Ovary (tissue), 9 donors: ENCODE results near the gene DCTN1. TPM values are rescaled to one million over a fixed set of nuclear protein-coding genes. Genes with fewer than 3 reads are reported as not detected.

Experiments used
- DNase-seq, 5 donors: peaks; one replicate each; pipeline ENCODE4 v3.0.0-alpha.2; 2019 to 2020
- H3K27ac ChIP-seq, 2 donors: fragments of 200-600 bp; one replicate each; pipeline versions ENCODE4 v1.5.1 to v1.8.0; 2019 to 2022
- H3K27me3 ChIP-seq: fragments of 200-600 bp; one replicate; pipeline ENCODE4 v1.8.0; 2022
- H3K36me3 ChIP-seq: fragments of 200-600 bp; sonication (generic); one replicate; pipeline ENCODE4 v1.5.1; 2019
- H3K4me1 ChIP-seq: one replicate; pipeline ENCODE4 v1.8.1; 2013; ENCODE audit warnings: mild to moderate bottlenecking, moderate library complexity; ENCODE audit not compliant: insufficient read depth
- H3K4me3 ChIP-seq: fragments of 200-600 bp; sonication (generic); one replicate; pipeline ENCODE4 v1.5.1; 2017
- H3K9me3 ChIP-seq, 2 donors: fragments of 200-600 bp in 1 of 2; sonication (generic) in 1 of 2; one replicate each; pipeline versions ENCODE4 v1.5.1 to v1.8.1; 2013 to 2019; ENCODE audit warnings: mild to moderate bottlenecking in 1 of 2, moderate library complexity in 1 of 2
- CTCF ChIP-seq, 3 donors: fragments of 450-650 bp in 2 of 3; fragments of 200-600 bp in 1 of 3; IDR thresholded peaks; one replicate each; pipeline versions ENCODE4 v1.5.1 to v1.8.0; 2016 to 2022; ENCODE audit warnings: antibody characterized with exemption in 3 of 3, mild to moderate bottlenecking in 1 of 3
- EP300 ChIP-seq: sonication (generic); formaldehyde crosslinking; IDR thresholded peaks from one replicate; pipeline ENCODE4 v1.6.1; 2017; ENCODE audit warnings: antibody characterized with exemption
- POLR2A ChIP-seq: fragments of 450-650 bp; IDR thresholded peaks from one replicate; pipeline ENCODE4 v1.6.1; 2017; ENCODE audit warnings: antibody characterized with exemption, mild to moderate bottlenecking, moderate library complexity
- WGBS, 3 donors: extraction: QIAGEN DNeasy Blood & Tissue Kit in 1 of 3; methylation state at CpG; one replicate each; pipeline versions ENCODE4 v1.1.5 to v1.1.7; 2013 to 2017; 5-methylcytosine and 5-hydroxymethylcytosine counted together
- intact Hi-C, 4 donors: fragments of 100-400 bp; cut with DNase I; formaldehyde crosslinking; loops; one replicate each; pipeline versions ENCODE4 v1.11.0 to v1.15.1; 2022 to 2023
- polyA plus RNA-seq, 2 donors: library from polyadenylated mRNA; stranded (reverse); fragments of 200-250 nt in 1 of 2; fragments of 350-450 nt in 1 of 2; fragmentation: Illumina TruSeq in 1 of 2; extraction: RNeasy Lipid Tissue Mini Kit (QIAGEN cat#74804) in 1 of 2; gene quantifications; one replicate each; pipeline ENCODE4 v1.2.3, GENCODE V29; 2013 to 2014
- total RNA-seq, 7 donors: library from RNA; depleted of rRNA in 2 of 7; stranded (reverse); fragments of >200 nt in 2 of 7; fragmentation: NEBNext Ultra II Directional in 3 of 7; extraction: Animal tissue kit (Norgen Biotek cat#: 25700) in 3 of 7; gene quantifications; one replicate each; pipeline versions ENCODE4 v1.1.0 to v1.2.4, GENCODE V29; 2016 to 2023
- donor health status: DM: no; HTN: no; CAD: no; lungs with moderate emphysema.
- donor health status: DM: no; HTN: no; CAD: no.
- donor health status: Bipolar disorder and iron deficiency.
- donor health status: DM: yes; HTN: yes; CAD: no.
- donor health status: DM: no; HTN: no; CAD: no.
- donor health status: DM: yes; HTN: yes; CAD: no.

The DCTN1 gene
- total and polyA plus RNA-seq, 9 donors = 58.5 to 127 (median 108) TPM

- no peaks in the 10 kb centered on the region for H3K9me3 ChIP-seq
- H3K27me3 ChIP-seq = no peaks in the 10 kb centered on the region
- intact Hi-C loops = no loop called here
- no peak overlapping the region for H3K4me3 ChIP-seq
- H3K36me3 ChIP-seq = no peaks in the 10 kb centered on the region
- H3K4me1 ChIP-seq = peaks cover 2% of the 10 kb centered on the region
- no peak for DNase-seq
- 93 to 96% (median 95%) methylated on average over 5 of the region's 5 CpGs for WGBS, 3 donors
- TF ChIP-seq CTCF (IDR thresholded peaks at IDR 0.05) (no peak), POLR2A (no peak), EP300 (no peak)
- no peak overlapping the region for H3K27ac ChIP-seq
Observed at GRCh38 chr2:74368499-74368898, 11.6 kb downstream of the DCTN1 start.

- WGBS, 3 donors = 93 to 96% (median 95%) methylated on average over 7 of the region's 7 CpGs
- H3K9me3 ChIP-seq = no peaks in the 10 kb centered on the region
- H3K4me3 ChIP-seq = no peak overlapping the region
- H3K4me1 ChIP-seq = peaks cover 2% of the 10 kb centered on the region
- no peaks in the 10 kb centered on the region for H3K27me3 ChIP-seq
- no peaks in the 10 kb centered on the region for H3K36me3 ChIP-seq
- no peak overlapping the region for H3K27ac ChIP-seq
- no peak for TF ChIP-seq CTCF (IDR thresholded peaks at IDR 0.05)
- TF ChIP-seq EP300 = no peak
- TF ChIP-seq POLR2A = no peak
- DNase-seq = no peak
- intact Hi-C loops = no loop called here
Observed at GRCh38 chr2:74367789-74368188, 12.3 kb downstream of the DCTN1 start.

- WGBS, 3 donors = 90 to 96% (median 93%) methylated on average over 3 of the region's 3 CpGs
- Histone ChIP-seq H3K27me3 (no peaks in the 10 kb centered on the region), H3K4me1 (peaks cover 2% of the 10 kb centered on the region), H3K9me3 (no peaks in the 10 kb centered on the region), H3K27ac (no peak overlapping the region), H3K4me3 (no peak overlapping the region), H3K36me3 (no peaks in the 10 kb centered on the region)
- intact Hi-C loops = no loop called here
- no peak for DNase-seq
- no peak for TF ChIP-seq POLR2A
- TF ChIP-seq CTCF (IDR thresholded peaks at IDR 0.05) = no peak
- TF ChIP-seq EP300 = no peak
Observed at GRCh38 chr2:74366036-74366435, 14.1 kb downstream of the DCTN1 start.

- WGBS, 3 donors = 41 to 46% (median 44%) methylated on average over 8 of the region's 8 CpGs
- DNase-seq = peak in 1 of 5 donors; percentile 55
- Histone ChIP-seq H3K27me3 (no peaks in the 10 kb centered on the region), H3K4me3 (no peak overlapping the region), H3K36me3 (no peaks in the 10 kb centered on the region), H3K4me1 (peaks cover 2% of the 10 kb centered on the region), H3K27ac (no peak overlapping the region), H3K9me3 (no peaks in the 10 kb centered on the region)
- TF ChIP-seq POLR2A (no peak), EP300 (no peak), CTCF (IDR thresholded peaks at IDR 0.05) (no peak)
- intact Hi-C loops = no loop called here
Observed at GRCh38 chr2:74364533-74365505, 15.3 kb downstream of the DCTN1 start.
